HepG2 (cell line): ENCODE data around the gene RNASE12. TPM values are rescaled to one million over a fixed set of nuclear protein-coding genes. Genes with fewer than 3 reads are reported as not detected.

Experiments
- ATAC-seq: fragments of 200-7000 bp; cut with Tn5 transposase; 3 replicates; pipeline ENCODE4 v1.9.1; 2020; ENCODE audit warnings: mild to moderate bottlenecking, moderate library complexity
- BruUV-seq: library from RNA; stranded (reverse); fragments of 400-500 nt; replicated peaks from 2 replicates; lab custom pipeline; 2021; lab: Mats Ljungman, UMichigan
- CTCF ChIA-PET: fragments of 300-600 bp; formaldehyde crosslinking; extraction: SDS; loops from one replicate; lab custom pipeline; 2021; ENCODE audit warnings: low total read pairs, inconsistent platforms, low intra/inter-chr PET ratio; lab: Yijun Ruan, JAX
- POLR2A ChIA-PET: fragments of 350-600 bp; sonication (Branson Sonifier 250); formaldehyde crosslinking; loops from one replicate; lab custom pipeline; 2020; ENCODE audit warnings: antibody characterized with exemption, inconsistent platforms; lab: Yijun Ruan, JAX
- DNase-seq: peaks from one replicate; pipeline ENCODE4 v3.0.0-alpha.2; 2015; ENCODE audit warnings: low spot score
- FAIRE-seq: peaks from 3 replicates; lab custom pipeline; 2011; peaks lifted over from hg19 to GRCh38; lab: Jason Lieb, UNC
- H2AFZ ChIP-seq: one replicate; pipeline ENCODE4 v1.6.1; 2011; ENCODE audit warnings: low read length, inconsistent platforms
- H3K27ac ChIP-seq: fragments of 300-600 bp; 3 replicates; pipeline ENCODE4 v1.8.0; 2011; ENCODE audit warnings: mixed run types, mild to moderate bottlenecking, mixed read lengths, low read length, inconsistent platforms; ENCODE audit not compliant: insufficient read depth; ENCODE audit errors: extremely low read length
- H3K27me3 ChIP-seq, 2 experiments: fragments of 200-600 bp in 1 of 2; 2 replicates in 1 of 2; 3 replicates in 1 of 2; pipeline versions ENCODE4 v1.6.0 to v1.8.0; 2011; ENCODE audit warnings: low read length in 2 of 2, mild to moderate bottlenecking in 2 of 2, moderate library complexity in 2 of 2, inconsistent platforms in 1 of 2; ENCODE audit not compliant: insufficient read depth in 2 of 2, control insufficient read depth in 1 of 2
- H3K36me3 ChIP-seq, 2 experiments: fragments of 200-600 bp in 1 of 2; replicated peaks in 1 of 2; 2 replicates in 1 of 2; 3 replicates in 1 of 2; pipeline versions ENCODE4 v1.5.1 to v1.8.0; 2011; ENCODE audit warnings: low read length in 2 of 2, inconsistent platforms in 1 of 2; ENCODE audit not compliant: insufficient read depth in 2 of 2, control insufficient read depth in 1 of 2
- H3K4me1 ChIP-seq: 2 replicates; pipeline ENCODE4 v1.5.1; 2012; ENCODE audit warnings: low read length, inconsistent platforms; ENCODE audit not compliant: insufficient read depth
- H3K4me2 ChIP-seq: 2 replicates; pipeline ENCODE4 v1.6.0; 2011; ENCODE audit warnings: low read depth, low read length, inconsistent platforms
- H3K4me3 ChIP-seq, 3 experiments: fragments of 200-600 bp in 1 of 3; sonication (generic), shearing (Covaris generic) in 1 of 3; replicated peaks in 1 of 3; 2 replicates each; pipeline ENCODE4 v1.5.1; 2011 to 2016; ENCODE audit warnings: low read length in 3 of 3, inconsistent platforms in 2 of 3, low read depth in 2 of 3, mild to moderate bottlenecking in 2 of 3, control low read depth in 1 of 3, mixed read lengths in 1 of 3; ENCODE audit not compliant: insufficient read depth in 1 of 3
- H3K79me2 ChIP-seq: one replicate; pipeline ENCODE4 v1.6.1; 2011; ENCODE audit warnings: low read length, inconsistent platforms; ENCODE audit not compliant: insufficient read depth
- H3K9ac ChIP-seq: 2 replicates; pipeline ENCODE4 v1.6.0; 2011; ENCODE audit warnings: mild to moderate bottlenecking, low read depth, low read length, inconsistent platforms; ENCODE audit not compliant: insufficient read depth
- H3K9me3 ChIP-seq: 2 replicates; pipeline ENCODE4 v1.5.1; 2012; ENCODE audit warnings: mild to moderate bottlenecking, low read length
- H4K20me1 ChIP-seq: 2 replicates; pipeline ENCODE4 v1.6.0; 2011; ENCODE audit warnings: inconsistent platforms, mild to moderate bottlenecking, low read length, moderate library complexity; ENCODE audit not compliant: insufficient read depth
- CC2D1A ChIP-seq: sonication (generic); formaldehyde crosslinking; IDR thresholded peaks from 2 replicates; pipeline ENCODE4 v1.8.1; 2023; ENCODE audit warnings: mild to moderate bottlenecking, missing genetic modification reagents
- CCAR2 ChIP-seq: fragments of 200-400 bp; formaldehyde crosslinking; optimal IDR thresholded peaks from 2 replicates; pipeline ENCODE3; 2018; ENCODE audit warnings: low read depth, mild to moderate bottlenecking, low read length, moderate library complexity
- HNF4G ChIP-seq, 2 experiments: sonication (generic) in 1 of 2; formaldehyde crosslinking in 1 of 2; IDR thresholded peaks; 2 replicates each; pipeline versions ENCODE4 v1.4.0 to v1.6.1; 2011 to 2020; ENCODE audit warnings: borderline replicate concordance in 2 of 2, low read depth in 2 of 2, mild to moderate bottlenecking in 2 of 2, low read length in 1 of 2, missing genetic modification reagents in 1 of 2, moderate library complexity in 1 of 2
- MBD4 ChIP-seq: IDR thresholded peaks from 2 replicates; pipeline ENCODE4 v1.6.1; 2012; ENCODE audit warnings: low read length, inconsistent platforms, borderline replicate concordance
- NKX3-1 ChIP-seq: sonication (generic); formaldehyde crosslinking; IDR thresholded peaks from 2 replicates; pipeline ENCODE4 v1.5.0; 2020; ENCODE audit warnings: missing genetic modification reagents
- PHF21A ChIP-seq: sonication (generic); formaldehyde crosslinking; IDR thresholded peaks from 2 replicates; pipeline ENCODE4 v1.5.0; 2020; ENCODE audit warnings: mild to moderate bottlenecking, missing genetic modification reagents
- SP4 ChIP-seq: sonication (generic); formaldehyde crosslinking; IDR thresholded peaks from 2 replicates; pipeline ENCODE4 v1.8.1; 2023; ENCODE audit warnings: mild to moderate bottlenecking, missing genetic modification reagents
- SPEN ChIP-seq: sonication (generic); formaldehyde crosslinking; IDR thresholded peaks from 2 replicates; pipeline ENCODE4 v1.5.1; 2020; ENCODE audit warnings: low read depth, mild to moderate bottlenecking, missing genetic modification reagents
- ZBTB20 ChIP-seq: sonication (generic); formaldehyde crosslinking; IDR thresholded peaks from 2 replicates; pipeline ENCODE4 v1.8.1; 2023; ENCODE audit warnings: missing genetic modification reagents, low read depth, mild to moderate bottlenecking, borderline replicate concordance
- ZBTB8A ChIP-seq: sonication (generic); formaldehyde crosslinking; IDR thresholded peaks from 2 replicates; pipeline ENCODE4 v1.4.0; 2020; ENCODE audit warnings: mild to moderate bottlenecking, low read depth, missing genetic modification reagents, borderline replicate concordance
- ZNF143 ChIP-seq: sonication (generic); formaldehyde crosslinking; IDR thresholded peaks from 2 replicates; pipeline ENCODE4 v1.4.0; 2020; ENCODE audit warnings: missing genetic modification reagents
- ZNF33A ChIP-seq: sonication (generic); formaldehyde crosslinking; IDR thresholded peaks from 2 replicates; pipeline ENCODE4 v1.5.1; 2020; ENCODE audit warnings: missing genetic modification reagents, mild to moderate bottlenecking, moderate library complexity, borderline replicate concordance
- ZNF768 ChIP-seq: sonication (generic); formaldehyde crosslinking; IDR thresholded peaks from 2 replicates; pipeline ENCODE4 v1.4.0; 2020; ENCODE audit warnings: missing genetic modification reagents
- ZNF790 ChIP-seq: sonication (generic); formaldehyde crosslinking; IDR thresholded peaks from 2 replicates; pipeline ENCODE4 v1.8.0; 2022; ENCODE audit warnings: missing genetic modification reagents, mild to moderate bottlenecking, borderline replicate concordance
- ZSCAN25 ChIP-seq: sonication (generic); formaldehyde crosslinking; IDR thresholded peaks from 2 replicates; pipeline ENCODE4 v1.8.0; 2022; ENCODE audit warnings: mild to moderate bottlenecking, missing genetic modification reagents
- WGBS: methylation state at CpG from one replicate; pipeline ENCODE4 v1.1.6; 2017; ENCODE audit warnings: low lambda C conversion rate; 5-methylcytosine and 5-hydroxymethylcytosine counted together
- in situ Hi-C: cut with HindIII; loops from 2 replicates; pipeline ENCODE4 v1.10.0; 2017; ENCODE audit warnings: low pct_unique_long_range_greater_than_20kb; ENCODE audit not compliant: extremely low pct_ligation_motif_present
- intact Hi-C: fragments of 100-400 bp; cut with micrococcal nuclease; formaldehyde crosslinking; loops from one replicate; pipeline ENCODE4 v1.10.0; 2022; ENCODE audit not compliant: unreplicated experiment
- polyA plus RNA-seq, 8 experiments: library from polyadenylated mRNA; depleted of rRNA in 3 of 8; stranded (reverse) in 7 of 8; unstranded in 1 of 8; fragments of >200 nt; fragmentation: Illumina TruSeq in 4 of 8; extraction: Trizol in 4 of 8; gene quantifications; 2 replicates each; pipeline versions ENCODE4 v1.2.1 to v1.2.3, GENCODE V29; 2011 to 2016; ENCODE audit warnings: low read depth in 4 of 8, missing spikeins in 1 of 8, mixed read lengths in 1 of 8; ENCODE audit not compliant: insufficient read depth in 1 of 8
- total RNA-seq, 5 experiments: library from RNA; depleted of rRNA; stranded (reverse); fragments of >200 nt; fragmentation: Illumina TruSeq; extraction: Trizol; gene quantifications; 2 replicates each; pipeline ENCODE4 v1.2.3, GENCODE V29; 2016; ENCODE audit warnings: low read depth in 1 of 5

RNASE12 gene
- total and polyA plus RNA-seq, 2 of the 13 experiments (the other 11 are each of a cell fraction or from before 2014, with no cell fraction given): not detected

DNA sequence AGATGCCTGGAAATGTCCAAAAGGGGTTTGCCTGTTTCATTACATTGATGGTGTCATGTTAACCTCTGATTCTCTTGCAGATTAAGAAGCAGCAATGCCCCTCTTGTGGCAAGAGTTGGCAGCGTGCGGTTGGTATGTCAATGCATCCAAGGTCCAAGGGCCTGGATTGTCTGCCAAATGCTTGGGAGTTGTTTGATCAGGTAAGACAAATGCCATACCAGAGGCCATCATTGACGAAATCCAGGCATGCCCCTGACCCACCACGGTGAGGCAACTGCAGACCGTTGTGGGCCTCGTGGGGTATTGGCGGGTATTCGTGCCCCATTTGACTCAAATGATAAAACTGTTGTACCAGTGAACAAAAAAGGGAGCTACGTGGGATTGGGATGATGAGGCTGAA lies 11.4 kb upstream of the RNASE12 start:
- Histone ChIP-seq H3K79me2 (no peaks in the 10 kb centered on the region), H3K4me1 (peaks cover 25% of the 10 kb centered on the region), H3K9ac (no peak overlapping the region), H2AFZ (no peak overlapping the region), H3K4me3 (no peak overlapping the region), H3K36me3 (no peaks in the 10 kb centered on the region), H3K27ac (no peak overlapping the region), H4K20me1 (no peaks in the 10 kb centered on the region), H3K27me3 (peaks cover 0 to 3% of the 10 kb centered on the region in 2 experiments; a peak in 2 of 5 replicates), H3K4me2 (no peak overlapping the region), H3K9me3 (no peaks in the 10 kb centered on the region)
- FAIRE-seq: no peak
- 59% methylated on average over 9 of the region's 9 CpGs for WGBS
- POLR2A ChIA-PET: no interaction called here
- in situ Hi-C loops (loop anchor here (25.0 kb wide), 1 partner anchor 140 kb away; the partner anchor contains the start of genes APEX1, OSGEP, PIP4P1 and PNP), intact Hi-C loops (no loop called here)
- BruUV-seq: no TSS peak
- TF ChIP-seq ZNF143 (CRISPR knock-in tag) (no peak), CCAR2 (no peak), ZNF33A (CRISPR knock-in tag) (no peak), SPEN (CRISPR knock-in tag) (no peak), ZBTB8A (CRISPR knock-in tag) (no peak), CC2D1A (CRISPR knock-in tag) (no peak), ZSCAN25 (CRISPR knock-in tag) (no peak), ZNF790 (CRISPR knock-in tag) (no peak), NKX3-1 (CRISPR knock-in tag) (no peak), PHF21A (no peak), ZNF768 (no peak), HNF4G (IDR thresholded peaks at IDR 0.05; ENCODE audit: borderline replicate concordance, low read depth, low read length) (no peak), HNF4G (CRISPR knock-in tag; IDR thresholded peaks at IDR 0.05; ENCODE audit: borderline replicate concordance, low read depth) (no peak), MBD4 (no peak), SP4 (CRISPR knock-in tag) (no peak), ZBTB20 (CRISPR knock-in tag) (no peak)
- DNase-seq: no peak
- no peak for ATAC-seq
- CTCF ChIA-PET: no interaction called here
